ENCODE measurements around the gene HSPB7.
"Not testable (repeated sequence)": the region's sequence is repeated elsewhere in the genome, so short reads cannot be mapped to it uniquely, and the experiment has no call there.

HSPB7 gene

DNA sequence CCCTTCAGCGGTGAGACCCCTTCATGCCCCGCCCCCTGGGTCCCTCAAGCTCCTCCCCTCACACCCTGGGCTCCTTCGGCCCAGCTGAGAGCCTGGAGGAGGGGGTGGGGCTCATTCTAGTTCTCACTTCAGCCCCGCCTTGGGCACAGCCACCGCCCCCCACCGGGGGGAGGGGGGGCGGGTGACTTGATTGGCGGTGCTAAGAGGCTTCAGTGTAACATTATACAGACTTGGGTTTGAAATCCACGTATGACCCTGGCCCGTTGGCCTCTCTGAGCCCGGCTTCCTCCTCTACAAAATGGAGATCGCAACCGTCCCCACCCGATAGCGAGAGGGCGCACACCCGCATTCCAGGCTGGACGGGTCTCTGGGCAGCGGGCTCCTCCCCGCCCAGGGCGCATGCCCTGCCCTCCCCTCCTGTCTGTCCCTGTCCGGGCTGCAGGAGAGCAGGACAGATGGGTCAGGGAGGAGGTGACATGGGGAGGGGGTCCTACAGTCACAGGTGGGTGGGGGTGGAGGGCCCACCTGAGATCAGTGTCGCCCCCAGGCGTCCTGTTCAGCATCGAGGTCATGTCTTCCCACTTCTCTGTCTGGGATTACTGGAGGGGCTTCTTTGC, 30.8 kb upstream of the HSPB7 start:
- peak in 1 of 2 experiments; percentile 20 for DNase-seq

DNA sequence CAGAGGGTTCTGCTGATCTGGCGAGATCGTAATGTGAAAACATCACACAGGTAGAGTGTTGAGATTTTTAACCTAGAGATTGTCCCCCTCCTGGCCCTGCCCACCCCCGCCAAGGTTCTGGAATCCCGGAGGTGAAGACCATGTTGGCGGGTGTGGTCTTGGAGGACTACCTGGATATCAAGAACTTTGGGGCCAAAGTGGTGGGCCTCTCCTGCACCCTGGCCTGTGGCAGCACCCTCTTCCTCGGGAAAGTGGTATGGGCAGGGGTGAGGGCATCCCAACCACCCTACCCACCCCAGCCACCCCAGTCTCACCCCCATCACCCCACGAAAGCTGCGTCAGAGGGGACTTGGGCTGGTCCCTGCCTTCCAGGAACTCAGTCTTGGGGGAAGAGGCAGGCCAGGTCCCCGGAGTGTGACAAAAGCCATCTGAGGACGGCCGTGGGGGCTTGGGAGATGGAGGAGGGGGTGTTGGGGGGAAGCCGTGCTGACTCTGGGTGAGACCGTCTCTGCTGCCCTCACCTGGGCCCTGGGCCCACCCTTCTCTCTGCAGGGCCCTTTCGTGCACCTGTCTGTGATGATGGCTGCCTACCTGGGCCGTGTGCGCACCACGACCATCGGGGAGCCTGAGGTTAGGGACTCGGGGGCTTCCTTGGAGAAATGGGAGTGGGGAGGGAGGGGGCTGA, 30.1 kb upstream of the HSPB7 start:
- no peak for DNase-seq

DNA sequence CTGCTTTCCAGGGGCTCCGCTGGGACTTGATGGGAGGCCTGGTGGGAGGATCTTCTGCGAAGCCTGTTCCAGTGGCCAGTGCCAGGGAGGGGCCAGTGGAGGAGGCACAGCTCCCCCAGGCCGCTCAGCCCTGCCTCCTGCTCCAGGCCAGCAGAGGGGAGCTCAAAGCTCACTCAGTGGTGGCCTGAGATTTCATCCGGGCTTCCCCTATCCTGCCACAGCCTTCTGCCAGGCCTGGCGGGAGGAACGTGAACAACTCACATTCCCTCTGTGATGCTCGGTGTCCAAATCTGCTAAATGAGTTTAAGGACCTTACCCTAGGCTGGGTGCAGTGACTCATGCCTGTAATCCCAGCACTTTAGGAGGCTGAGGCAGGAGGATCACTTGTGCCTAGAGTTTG, 29.0 kb upstream of the HSPB7 start:
- no peak for DNase-seq

DNA sequence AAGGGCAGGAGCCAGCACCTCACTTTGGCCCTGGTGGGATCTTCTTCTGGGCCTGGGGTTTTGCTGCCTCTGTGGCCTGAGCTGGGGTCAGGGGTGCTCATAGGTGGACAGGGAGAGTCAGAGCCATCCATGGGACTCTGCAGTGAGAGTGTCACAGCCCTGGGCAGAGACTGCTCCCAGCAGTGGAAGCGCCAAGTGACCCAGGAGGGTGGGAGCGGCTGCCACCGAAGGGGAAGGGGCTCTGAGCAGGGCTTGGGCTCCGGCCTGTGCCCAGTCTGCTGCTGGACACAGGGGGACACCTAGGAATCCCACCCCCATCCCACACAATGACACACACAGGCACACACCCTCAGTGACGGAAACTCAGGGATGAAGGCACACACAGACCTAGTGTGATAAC, 26.1 kb upstream of the HSPB7 start:
- no peak for DNase-seq

DNA sequence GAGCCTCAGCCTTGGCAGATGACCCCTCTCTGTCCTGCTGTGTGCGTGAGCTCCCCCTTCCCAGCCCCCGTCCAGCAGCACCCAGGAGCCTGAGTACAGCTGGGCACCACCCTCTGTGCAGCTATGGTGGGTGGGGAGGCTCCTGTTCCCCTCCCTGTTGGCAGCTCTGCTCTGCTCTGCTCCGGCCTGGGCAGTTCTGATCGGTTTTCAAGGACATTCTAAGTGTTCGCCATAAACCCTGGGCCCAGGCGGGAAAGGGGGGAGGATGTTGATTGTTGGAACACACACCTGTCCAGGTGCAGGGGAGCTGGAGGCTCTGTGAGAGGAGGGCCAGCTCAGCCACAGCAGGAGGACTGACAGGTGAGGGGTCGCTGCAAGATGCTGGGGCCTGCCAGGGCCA, 25.7 kb upstream of the HSPB7 start, which contains the start of gene CLCNKB:
Gene CLCNKB, plus strand, starts transcription at position 262 of the 400 bp plus-strand sequence. CDS start 711 bp downstream, outside the sequence.
- no peak for DNase-seq

DNA sequence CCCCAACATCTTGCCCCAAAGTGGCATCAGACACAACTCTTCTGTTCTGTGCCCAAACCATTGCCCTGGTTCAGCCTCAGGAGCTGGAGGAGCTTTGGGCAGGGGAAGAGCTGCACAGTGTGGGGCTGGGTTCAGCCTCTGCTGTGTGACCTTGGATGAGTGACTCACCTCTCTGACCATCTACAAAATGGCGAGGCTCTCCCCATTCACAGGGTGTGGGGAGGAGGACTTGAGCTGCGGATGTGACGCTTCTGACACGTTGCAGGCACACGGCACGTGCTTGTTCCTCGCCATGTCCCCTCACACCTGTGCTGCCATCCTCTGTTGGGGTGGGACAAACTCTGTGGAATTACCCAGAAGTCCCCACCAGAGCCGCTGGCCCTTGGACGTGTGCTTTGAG, 24.8 kb upstream of the HSPB7 start:
- DNase-seq: not testable (repeated sequence)

DNA sequence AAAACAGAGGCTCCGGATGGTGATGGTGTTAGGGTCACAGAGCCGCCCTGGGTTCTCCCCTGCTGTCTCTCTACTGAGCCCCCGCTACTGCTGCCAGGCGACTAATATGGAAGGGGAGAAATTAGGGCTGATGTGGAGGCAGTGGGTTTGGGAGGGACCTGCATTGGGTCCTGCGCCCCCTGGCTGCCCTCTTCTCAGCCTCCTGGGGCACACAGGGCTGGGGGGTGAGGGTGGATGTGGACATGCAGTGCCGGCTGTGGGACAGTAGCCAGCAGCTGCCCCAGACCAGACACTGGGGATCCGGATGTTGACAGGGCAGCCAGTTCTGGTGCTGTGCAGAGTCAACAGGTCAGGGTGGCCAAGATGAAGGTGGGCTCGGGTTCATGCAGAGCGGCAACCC, 24.3 kb upstream of the HSPB7 start:
- no peak for DNase-seq

DNA sequence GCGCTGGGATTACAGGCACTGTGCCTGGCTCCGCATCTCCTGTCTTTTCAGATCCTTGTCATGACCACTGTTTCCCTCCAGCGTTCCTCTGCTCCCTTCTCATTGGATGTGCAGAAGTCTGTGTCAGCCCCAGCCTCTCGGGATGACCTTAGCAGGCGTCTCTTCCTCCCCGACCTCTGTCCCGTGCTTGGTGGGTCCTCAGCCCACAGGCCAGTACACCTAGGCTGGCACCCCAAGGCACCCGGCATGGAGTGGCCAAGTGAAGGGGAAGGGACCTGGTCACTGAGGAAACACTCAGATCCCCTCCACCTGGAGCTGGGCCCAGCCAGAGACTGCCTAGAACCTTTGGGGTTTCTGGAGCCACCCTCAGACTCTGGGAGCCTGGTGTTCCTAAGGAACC, 23.4 kb upstream of the HSPB7 start:
- DNase-seq: no peak

DNA sequence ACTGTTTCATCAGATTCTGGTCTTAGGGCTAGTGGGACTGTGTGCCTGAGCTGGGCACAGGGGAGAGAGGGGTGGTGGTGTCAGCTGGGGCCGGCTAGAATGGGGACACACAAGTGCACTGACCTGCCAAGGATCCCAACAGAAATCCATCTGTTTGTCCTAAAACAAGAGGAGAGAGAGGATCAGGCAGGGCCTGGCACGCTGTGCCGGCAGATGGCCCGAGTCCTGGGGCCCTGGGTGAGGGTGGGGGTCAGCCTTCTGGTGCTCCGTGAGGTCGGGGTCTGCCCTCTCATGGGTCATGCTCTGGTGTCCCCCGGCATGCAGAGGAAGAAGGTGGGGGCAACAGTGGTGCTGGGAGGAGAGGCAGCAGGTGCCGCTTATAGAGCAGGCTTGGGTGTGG, 22.0 kb upstream of the HSPB7 start:
- not testable (repeated sequence) for DNase-seq

DNA sequence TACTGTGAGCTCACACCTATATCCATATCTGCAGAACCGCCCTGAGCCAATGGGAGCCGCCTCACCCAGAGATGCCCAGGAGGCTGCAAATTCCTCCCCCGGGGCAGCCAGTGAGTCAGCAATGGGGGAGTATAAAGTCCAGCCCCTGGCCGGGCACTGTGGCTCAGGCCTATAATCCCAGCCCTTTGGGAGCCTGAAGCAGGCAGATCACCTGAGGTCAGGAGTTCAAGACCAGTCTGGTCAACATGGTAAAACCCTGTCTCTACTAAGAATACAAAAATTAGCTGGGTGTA, 20.7 kb upstream of the HSPB7 start:
- no peak for DNase-seq

DNA sequence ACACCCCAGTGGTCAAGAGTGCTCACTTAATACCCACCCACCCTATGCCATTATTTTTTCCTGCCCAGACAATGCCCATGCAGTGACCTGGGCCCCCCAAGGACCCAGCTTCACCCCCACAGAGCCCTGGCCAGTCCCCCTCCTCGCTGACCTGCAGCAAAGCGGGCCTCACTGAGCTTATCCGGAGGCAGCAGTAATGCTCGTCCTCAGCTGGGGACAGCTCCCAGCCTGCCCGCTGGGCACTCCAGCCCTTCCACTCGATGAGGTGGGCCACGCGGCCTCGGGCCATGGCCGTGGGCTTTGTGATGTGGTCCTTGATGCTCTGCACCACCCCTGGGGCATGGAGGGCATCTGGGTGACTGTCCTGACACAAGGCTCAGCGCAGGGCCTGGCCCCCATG, 18.6 kb upstream of the HSPB7 start:
- not testable (repeated sequence) for DNase-seq

DNA sequence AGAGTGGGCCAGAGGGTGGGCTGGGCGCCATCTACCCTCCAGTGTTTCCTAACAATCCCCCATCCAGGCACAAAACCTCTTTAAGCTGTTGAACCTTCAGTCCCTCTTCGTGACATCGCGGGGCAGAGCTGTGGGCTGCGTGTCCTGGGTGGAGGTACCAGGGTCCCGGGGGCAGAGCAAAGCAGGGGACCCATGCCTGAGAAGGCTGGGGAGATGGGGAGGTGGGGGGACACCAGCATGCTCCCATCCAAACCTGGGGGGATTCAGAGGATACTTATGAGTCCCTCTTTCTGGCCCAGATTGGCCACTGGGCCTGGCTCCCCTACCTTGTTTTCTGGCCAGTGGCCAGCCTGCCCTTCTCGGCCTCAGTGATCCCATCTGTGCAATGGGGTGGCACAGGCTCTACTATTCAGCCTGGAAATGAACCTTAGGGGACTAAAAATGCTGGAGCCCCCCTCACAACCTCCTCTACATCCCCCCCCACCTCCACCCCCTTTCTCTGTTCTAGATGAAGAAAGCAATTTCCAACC, 15.3 kb upstream of the HSPB7 start:
- not testable (repeated sequence) for DNase-seq

DNA sequence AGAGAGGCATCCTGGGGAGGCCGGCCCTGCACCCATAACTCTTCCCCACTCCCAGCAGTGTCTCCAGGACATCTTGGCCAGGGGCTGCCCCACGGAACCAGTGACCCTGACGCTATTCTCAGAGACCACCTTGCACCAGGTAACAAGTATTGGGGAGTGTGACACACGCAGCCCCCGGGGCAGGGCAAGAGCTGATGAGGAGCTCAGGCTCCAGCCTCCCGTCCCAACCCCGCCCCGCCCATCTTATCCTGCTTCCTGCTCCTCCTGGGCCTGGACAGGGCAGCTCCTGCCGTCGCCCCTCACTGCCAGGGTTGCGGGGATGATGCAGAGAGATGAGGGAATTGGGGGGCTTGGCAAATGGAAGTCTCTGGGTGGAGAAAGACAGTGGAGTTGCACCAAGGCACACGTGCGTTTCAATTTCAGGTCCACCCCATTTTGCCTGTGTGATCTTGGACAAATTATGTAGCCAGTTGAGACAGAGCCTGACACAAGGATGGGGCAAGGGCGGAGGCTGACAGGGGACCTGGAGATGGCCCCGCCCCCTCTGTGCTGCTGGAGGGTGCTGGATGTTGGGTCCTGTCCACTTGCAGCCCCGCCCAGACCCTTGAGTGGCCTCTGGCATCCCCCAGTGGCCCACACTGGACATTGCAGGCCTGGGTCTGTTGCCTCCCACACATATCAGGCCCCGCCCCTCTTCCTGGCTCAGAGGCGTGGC, 14.7 kb upstream of the HSPB7 start:
- peak; percentile 30 to 77 for DNase-seq

DNA sequence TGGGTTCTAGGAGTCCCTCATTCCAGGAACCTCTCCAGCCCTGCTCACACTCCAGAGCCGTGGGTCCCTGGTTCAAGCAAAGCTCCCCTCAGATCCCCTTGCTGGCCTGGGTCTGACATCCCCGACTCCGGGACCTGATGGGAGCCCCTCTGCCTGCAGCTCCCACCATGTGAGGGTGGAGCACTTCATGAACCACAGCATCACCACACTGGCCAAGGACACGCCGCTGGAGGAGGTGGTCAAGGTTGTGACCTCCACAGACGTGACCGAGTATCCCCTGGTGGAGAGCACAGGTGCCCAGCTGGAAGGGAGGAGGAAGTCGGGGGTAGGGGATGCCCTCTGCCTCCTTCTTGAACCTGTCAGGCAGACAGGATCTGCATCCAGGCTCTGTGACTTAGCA, 13.7 kb upstream of the HSPB7 start:
- no peak for DNase-seq

DNA sequence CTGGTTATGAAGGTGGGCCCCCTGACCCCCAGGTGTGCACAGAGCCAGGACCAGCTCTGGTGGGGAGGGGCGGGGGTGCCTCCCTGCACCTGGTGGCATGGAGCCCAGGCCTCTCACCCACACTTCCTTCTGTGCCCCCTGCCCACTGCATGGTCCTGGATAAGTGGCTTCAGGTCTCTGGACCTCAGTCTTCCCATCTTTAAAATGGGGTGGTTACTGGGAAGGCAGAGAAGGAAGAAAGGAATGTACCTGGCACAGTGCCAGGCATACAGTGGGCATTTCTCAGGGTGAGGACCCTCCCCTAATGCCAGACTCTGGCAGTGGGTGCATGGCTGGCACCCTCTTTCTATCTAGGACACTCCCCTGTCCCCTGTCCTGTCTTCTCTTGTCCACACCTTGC, 11.4 kb upstream of the HSPB7 start:
- DNase-seq: no peak

DNA sequence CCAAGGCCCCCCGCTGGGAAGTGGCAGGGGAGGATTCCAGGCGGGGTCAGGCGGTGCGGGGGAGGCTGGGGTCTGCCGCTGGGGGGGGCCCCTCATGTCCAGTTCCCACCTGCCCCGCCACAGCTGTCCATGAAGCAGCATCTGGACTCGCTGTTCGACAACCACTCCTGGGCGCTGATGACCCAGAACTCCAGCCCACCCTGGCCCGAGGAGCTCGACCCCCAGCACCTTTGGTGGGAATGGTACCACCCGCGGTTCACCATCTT, 11.1 kb upstream of the HSPB7 start:
- DNase-seq: not testable (repeated sequence)

DNA sequence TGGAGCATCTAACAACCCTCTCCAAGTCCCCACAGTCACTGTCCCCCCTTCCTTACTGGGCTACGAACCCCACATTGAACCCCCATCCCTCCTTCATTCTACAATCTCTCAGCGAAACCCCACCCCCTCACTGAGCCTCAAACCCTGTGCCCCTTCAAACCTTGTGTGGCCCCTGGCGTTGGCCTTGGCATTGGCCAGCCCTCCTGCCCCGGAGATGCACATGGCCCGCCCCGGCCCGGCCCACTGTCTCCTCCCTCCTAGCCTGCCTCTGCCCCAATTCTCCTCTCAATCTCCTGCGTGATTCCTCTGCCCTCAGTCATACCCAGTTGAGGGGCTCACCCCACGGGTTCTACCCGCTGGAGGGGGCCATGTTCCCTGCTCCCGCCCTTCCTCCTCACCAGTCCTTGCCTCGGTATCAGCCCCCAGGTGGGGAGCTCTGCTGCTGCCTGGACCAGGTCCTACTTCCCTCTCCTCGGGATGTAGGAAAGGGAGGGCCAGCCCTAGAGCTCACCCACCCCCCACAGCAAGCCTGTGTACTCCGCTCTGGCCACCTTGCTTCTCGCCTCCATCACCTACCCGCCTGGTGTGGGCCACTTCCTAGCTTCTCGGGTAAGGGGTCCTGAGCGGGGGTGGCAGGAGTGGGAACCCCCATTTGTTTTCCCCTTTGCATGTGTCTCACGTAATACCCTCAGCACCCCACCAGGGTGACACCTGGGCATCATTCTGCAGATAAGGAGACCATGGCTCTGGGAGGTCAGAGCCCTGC, 10.6 kb upstream of the HSPB7 start:
- DNase-seq: no peak

DNA sequence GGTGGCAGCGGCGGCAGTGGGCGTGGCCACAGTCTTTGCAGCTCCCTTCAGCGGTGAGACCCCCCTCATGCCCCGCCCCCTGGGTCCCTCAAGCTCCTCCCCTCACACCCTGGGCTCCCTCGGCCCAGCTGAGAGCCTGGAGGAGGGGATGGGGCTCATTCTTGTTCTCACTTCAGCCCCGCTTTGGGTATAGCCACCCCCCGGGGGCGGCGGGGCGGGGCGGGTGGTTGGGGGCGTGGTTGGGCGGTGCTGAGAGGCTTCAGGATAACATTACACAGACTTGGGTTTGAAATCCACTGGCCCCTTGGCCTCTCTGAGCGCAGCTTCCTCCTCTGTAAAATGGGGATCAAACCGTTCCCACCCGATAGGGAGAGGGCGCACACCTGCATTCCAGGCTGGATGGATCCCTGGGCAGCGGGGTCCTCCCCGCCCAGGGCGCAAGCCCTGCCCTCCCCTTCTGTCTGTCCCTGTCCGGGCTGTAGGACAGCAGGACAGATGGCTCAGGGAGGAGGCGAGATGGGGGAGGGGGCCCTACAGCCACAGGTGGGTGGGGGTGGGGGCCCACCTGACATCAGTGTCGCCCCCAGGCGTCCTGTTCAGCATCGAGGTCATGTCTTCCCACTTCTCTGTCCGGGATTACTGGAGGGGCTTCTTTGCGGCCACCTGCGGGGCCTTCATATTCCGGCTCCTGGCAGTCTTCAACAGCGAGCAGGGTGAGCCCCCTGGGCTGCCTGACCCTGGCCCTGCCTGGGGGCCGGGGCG, 9.1 kb upstream of the HSPB7 start:
- DNase-seq: no peak

DNA sequence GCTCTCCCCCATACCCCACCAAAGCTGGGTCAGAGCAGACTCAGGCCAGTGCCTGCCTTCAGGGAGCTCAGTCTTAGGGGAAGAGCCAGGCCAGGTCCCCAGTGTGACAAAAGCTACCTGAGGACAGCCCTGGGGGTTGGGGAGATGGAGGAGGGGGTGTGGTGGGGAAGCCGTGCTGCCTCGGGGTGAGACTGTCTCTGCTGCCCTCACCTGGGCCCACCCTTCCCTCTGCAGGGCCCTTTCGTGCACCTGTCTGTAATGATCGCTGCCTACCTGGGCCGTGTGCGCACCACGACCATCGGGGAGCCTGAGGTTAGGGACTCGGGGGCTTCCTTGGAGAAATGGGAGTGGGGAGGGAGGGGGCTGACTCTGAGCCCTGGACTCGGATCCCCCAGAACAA, 8.5 kb upstream of the HSPB7 start:
- not testable (repeated sequence) for DNase-seq

DNA sequence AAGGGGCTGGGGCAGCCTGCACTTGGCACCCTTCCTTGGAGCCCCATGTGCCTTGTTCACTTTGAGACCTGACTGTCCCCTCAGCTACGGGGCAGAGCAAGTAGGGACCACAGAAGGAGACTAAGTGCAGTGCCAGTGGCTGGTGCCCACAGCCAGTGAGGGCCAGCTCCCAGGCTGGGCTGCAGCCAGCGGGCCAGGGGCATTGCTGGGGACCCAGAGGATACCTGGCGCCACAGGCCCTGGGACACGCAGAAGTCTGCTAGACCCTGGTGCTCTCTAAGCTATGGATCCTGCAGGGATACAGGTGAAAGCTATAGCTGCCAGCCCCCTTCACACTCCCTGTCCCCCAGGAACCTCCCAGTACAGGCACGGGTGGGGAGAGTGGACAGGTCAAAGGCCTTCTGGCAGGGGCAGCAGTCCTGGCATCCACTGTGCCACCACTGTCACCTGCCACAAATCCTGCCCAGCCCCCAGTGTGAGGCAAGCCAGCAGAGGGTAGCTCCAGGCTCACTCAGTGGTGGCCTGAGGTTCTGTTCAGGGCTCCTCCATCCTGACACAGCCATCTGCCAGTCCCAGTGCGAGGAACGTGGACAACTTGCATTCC, 5.3 kb upstream of the HSPB7 start:
- DNase-seq: no peak

DNA sequence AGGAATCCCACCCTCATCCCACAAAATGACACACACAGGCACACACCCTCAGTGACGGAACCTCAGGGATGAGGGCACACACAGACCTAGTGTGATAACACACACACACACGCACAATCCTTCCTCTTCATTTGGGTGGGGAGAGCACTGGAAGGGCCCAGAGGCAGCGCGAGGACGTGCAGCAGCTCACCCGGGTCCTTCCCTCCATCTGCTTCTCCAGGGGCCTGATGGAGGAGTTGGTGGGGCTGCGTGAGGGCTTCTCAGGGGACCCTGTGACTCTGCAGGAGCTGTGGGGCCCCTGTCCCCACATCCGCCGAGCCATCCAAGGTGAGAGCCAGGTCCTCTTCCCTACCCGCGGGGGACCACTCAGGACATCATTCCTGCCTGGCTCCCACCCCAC, 4.5 kb upstream of the HSPB7 start:
- DNase-seq: no peak

DNA sequence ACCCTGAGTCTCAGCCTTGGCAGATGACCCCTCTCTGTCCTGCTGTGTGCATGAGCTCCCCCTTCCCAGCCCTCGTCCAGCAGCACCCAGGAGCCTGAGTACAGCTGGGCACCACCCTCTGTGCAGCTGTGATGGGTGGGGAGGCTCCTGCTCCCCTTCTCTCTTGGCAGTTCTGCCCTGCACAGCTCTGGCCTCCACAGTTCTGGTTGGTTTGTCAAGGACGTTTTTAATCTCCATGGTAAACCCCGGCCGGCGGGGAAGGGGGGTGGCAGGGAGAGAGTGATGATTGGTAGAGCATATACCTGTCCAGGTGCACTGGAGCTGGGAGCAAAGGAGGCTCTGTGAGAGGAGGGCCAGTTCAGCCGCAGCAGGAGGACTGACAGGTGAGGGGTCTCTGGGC, 3.8 kb upstream of the HSPB7 start, which contains the start of gene CLCNKA:
Gene CLCNKA, plus strand, starts transcription at position 356 of the 400 bp plus-strand sequence. CDS start 584 bp downstream, outside the sequence.
- no peak for DNase-seq

All from NCI-H446 (cell line).